ENCODE results near the gene CARD11.

DNA sequence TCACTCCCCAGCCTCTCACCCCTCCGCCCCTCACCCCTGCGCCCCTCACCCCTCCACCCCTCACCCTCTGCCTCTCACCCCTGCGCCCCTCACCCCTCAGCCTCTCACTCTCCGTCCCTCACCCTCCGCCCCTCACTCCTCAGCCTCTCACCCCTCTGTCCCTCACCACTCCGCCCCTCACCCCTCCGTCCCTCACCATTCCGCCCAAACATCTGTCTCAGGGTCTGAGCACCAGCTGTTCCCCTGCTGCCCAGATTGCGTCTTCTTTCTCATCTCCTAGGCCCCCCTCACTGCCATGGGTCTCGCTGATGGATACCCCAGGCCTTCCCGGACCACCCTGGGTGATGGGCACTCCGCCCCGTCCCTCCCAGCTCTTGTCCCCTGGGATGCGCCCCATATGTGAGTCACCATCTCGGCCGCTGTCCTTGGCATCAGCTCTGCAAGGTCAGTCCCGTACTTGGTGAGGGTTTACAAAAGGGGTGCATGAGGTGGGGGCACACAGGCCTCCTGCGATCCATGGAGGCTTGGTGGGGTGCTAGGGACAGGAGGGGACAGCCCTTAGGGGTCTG lies 134.1 kb downstream of the CARD11 start:
- no peak for TF ChIP-seq EP300 (IDR thresholded peaks at IDR 0.05)
- TF ChIP-seq, protein P1, sequence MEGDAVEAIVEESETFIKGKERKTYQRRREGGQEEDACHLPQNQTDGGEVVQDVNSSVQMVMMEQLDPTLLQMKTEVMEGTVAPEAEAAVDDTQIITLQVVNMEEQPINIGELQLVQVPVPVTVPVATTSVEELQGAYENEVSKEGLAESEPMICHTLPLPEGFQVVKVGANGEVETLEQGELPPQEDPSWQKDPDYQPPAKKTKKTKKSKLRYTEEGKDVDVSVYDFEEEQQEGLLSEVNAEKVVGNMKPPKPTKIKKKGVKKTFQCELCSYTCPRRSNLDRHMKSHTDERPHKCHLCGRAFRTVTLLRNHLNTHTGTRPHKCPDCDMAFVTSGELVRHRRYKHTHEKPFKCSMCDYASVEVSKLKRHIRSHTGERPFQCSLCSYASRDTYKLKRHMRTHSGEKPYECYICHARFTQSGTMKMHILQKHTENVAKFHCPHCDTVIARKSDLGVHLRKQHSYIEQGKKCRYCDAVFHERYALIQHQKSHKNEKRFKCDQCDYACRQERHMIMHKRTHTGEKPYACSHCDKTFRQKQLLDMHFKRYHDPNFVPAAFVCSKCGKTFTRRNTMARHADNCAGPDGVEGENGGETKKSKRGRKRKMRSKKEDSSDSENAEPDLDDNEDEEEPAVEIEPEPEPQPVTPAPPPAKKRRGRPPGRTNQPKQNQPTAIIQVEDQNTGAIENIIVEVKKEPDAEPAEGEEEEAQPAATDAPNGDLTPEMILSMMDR (IDR thresholded peaks at IDR 0.05), result no peak

Measured in ovary (tissue), 3 donors.